DND-41 (cell line): ENCODE data around the gene YPEL3.

ENCODE experiments used
- ATAC-seq: fragments of 200-7000 bp; cut with Tn5 transposase; 3 replicates; pipeline ENCODE4 v1.9.1; 2021; ENCODE audit warnings: low read depth; ENCODE audit not compliant: insufficient read depth
- DNase-seq: peaks from one replicate; pipeline ENCODE4 v3.0.0-alpha.2; 2020
- H2AFZ ChIP-seq: 2 replicates; pipeline ENCODE4 v1.6.0; 2012; ENCODE audit warnings: low read depth, low read length
- H3K27ac ChIP-seq: 2 replicates; pipeline ENCODE4 v1.5.1; 2012; ENCODE audit warnings: low read length, inconsistent platforms
- H3K27me3 ChIP-seq: fragments of 200-600 bp; sonication (generic); 2 replicates; pipeline ENCODE4 v1.6.0; 2012; ENCODE audit warnings: low read length, mild to moderate bottlenecking, inconsistent platforms; ENCODE audit not compliant: insufficient read depth, poor library complexity
- H3K36me3 ChIP-seq: 2 replicates; pipeline ENCODE4 v1.5.1; 2012; ENCODE audit warnings: low read length, inconsistent platforms; ENCODE audit not compliant: insufficient read depth
- H3K4me1 ChIP-seq: 2 replicates; pipeline ENCODE4 v1.5.1; 2012; ENCODE audit warnings: mild to moderate bottlenecking, low read length; ENCODE audit not compliant: insufficient read depth
- H3K4me2 ChIP-seq: 2 replicates; pipeline ENCODE4 v1.6.0; 2012; ENCODE audit warnings: mild to moderate bottlenecking, moderate library complexity, low read length, inconsistent platforms; ENCODE audit not compliant: insufficient read depth
- H3K4me3 ChIP-seq, 2 experiments: fragments of 200-600 bp in 1 of 2; shearing (Covaris generic) in 1 of 2; 2 replicates each; pipeline ENCODE4 v1.5.1; 2012 to 2016; ENCODE audit warnings: inconsistent platforms in 2 of 2, low read length in 2 of 2, mild to moderate bottlenecking in 2 of 2, low read depth in 1 of 2, moderate library complexity in 1 of 2
- H3K79me2 ChIP-seq: 2 replicates; pipeline ENCODE4 v1.6.0; 2012; ENCODE audit warnings: low read length, inconsistent platforms; ENCODE audit not compliant: insufficient read depth
- H3K9ac ChIP-seq: 2 replicates; pipeline ENCODE4 v1.6.0; 2012; ENCODE audit warnings: low read depth, mild to moderate bottlenecking, inconsistent platforms, low read length, moderate library complexity
- H3K9me3 ChIP-seq: 2 replicates; pipeline ENCODE4 v1.5.1; 2012; ENCODE audit warnings: low read length, moderate library complexity, mild to moderate bottlenecking, inconsistent platforms; ENCODE audit not compliant: insufficient read depth, severe bottlenecking
- H4K20me1 ChIP-seq: 2 replicates; pipeline ENCODE4 v1.6.0; 2012; ENCODE audit warnings: low read length; ENCODE audit not compliant: insufficient read depth
- CTCF ChIP-seq: IDR thresholded peaks from 2 replicates; pipeline ENCODE4 v1.5.1; 2012; ENCODE audit warnings: borderline replicate concordance, low read length, moderate library complexity, mild to moderate bottlenecking; ENCODE audit not compliant: poor library complexity, severe bottlenecking; ENCODE audit errors: extremely low read depth
- EZH2 ChIP-seq: IDR thresholded peaks from 3 replicates; pipeline ENCODE4 v1.6.1; 2012; ENCODE audit warnings: borderline replicate concordance, low read depth, mild to moderate bottlenecking, moderate library complexity, low read length, inconsistent platforms; ENCODE audit not compliant: severe bottlenecking

The YPEL3 gene

DNA sequence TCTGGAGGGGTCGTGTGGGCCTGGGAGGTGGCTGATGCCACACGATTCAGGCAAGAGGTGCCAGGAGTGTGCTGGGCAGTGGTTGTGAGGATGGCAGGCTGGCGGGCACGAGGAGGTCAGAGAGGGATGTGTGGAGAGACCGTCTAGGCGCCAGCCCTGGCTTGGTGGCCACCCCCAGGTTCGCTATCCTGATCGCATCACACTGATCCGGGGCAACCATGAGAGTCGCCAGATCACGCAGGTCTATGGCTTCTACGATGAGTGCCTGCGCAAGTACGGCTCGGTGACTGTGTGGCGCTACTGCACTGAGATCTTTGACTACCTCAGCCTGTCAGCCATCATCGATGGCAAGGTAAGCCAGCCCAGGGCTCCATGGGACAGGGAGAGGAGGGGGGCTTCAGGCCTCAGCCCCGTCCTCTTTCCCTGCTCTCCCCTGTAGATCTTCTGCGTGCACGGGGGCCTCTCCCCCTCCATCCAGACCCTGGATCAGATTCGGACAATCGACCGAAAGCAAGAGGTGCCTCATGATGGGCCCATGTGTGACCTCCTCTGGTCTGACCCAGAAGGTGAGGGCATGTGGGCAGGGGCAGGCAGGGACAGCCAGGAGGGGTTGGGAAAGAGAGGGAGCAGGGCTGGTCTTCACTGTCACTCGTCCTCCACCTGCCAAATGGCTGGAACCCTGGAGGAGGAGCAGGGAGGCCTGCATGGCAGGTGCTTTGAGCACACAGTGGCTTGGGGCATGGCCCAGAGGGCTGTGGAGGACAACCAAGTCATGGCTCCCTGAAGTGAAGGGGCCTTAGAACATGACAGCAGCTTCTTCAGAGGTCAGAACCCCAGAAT, 12.6 kb downstream of the YPEL3 start:
- H4K20me1 ChIP-seq, result peaks cover 31% of the 10 kb centered on the region

GRCh38 chr16:30082545-30083090, 13.4 kb downstream of the YPEL3 start:
- Histone ChIP-seq H3K4me1 (peaks cover 10% of the 10 kb centered on the region), H2AFZ (no peak overlapping the region), H4K20me1 (peaks cover 39% of the 10 kb centered on the region), H3K27ac (no peak overlapping the region), H3K4me2 (no peak overlapping the region), H3K9me3 (no peaks in the 10 kb centered on the region), H3K79me2 (peaks cover 33% of the 10 kb centered on the region), H3K9ac (no peak overlapping the region), H3K36me3 (peaks cover 74% of the 10 kb centered on the region), H3K27me3 (no peaks in the 10 kb centered on the region), H3K4me3 (no peak overlapping the region)
- ATAC-seq (no peak), DNase-seq (no peak)
- no peak for TF ChIP-seq EZH2
- peak; percentile 41 for TF ChIP-seq CTCF

More for the DNA sequence above, 12.6 kb downstream of the YPEL3 start:
- H3K36me3 ChIP-seq, result peaks cover 66% of the 10 kb centered on the region
- H3K4me3 ChIP-seq, result no peak overlapping the region
- no peak overlapping the region for H3K9ac ChIP-seq
- H3K4me2 ChIP-seq, result no peak overlapping the region
- H3K4me1 ChIP-seq, result peaks cover 1% of the 10 kb centered on the region; the same call in 1 of the 2 replicates
- ATAC-seq, result no peak
- H3K9me3 ChIP-seq, result no peaks in the 10 kb centered on the region
- H3K27ac ChIP-seq, result no peak overlapping the region
- no peak overlapping the region for H2AFZ ChIP-seq
- no peak for TF ChIP-seq CTCF
- H3K27me3 ChIP-seq, result no peaks in the 10 kb centered on the region
- no peak for DNase-seq
- peaks cover 25% of the 10 kb centered on the region for H3K79me2 ChIP-seq

DNA sequence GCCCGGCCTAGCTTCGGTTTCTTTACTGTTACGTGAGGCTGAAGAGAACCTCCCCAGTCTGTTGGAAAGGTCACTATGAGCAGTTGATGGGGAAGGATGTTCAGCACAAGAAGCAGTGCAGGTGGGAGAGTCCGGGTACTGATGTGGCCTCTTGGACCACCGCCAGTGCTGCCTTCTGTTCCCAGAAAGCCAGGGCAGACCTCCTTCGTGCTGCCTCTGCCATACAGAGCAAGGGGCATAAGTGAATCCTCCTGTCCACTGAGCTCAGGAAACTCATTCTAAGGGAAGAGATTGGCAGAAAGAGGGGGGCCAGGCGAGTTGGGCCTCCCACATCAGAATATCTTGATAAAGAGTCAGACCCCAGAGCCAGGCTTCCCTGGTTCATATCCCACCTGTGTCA, 16.5 kb downstream of the YPEL3 start:
- H3K4me3 ChIP-seq, result no peak overlapping the region
- TF ChIP-seq CTCF (no peak), EZH2 (no peak)
- H3K9me3 ChIP-seq, result no peaks in the 10 kb centered on the region
- H3K27me3 ChIP-seq, result no peaks in the 10 kb centered on the region
- peaks cover 32% of the 10 kb centered on the region for H3K4me1 ChIP-seq
- no peak overlapping the region for H2AFZ ChIP-seq
- peaks cover 52% of the 10 kb centered on the region for H4K20me1 ChIP-seq
- no peak overlapping the region for H3K27ac ChIP-seq
- DNase-seq (no peak), ATAC-seq (no peak)
- H3K79me2 ChIP-seq, result peaks cover 57% of the 10 kb centered on the region
- no peak overlapping the region for H3K4me2 ChIP-seq
- peaks cover 74% of the 10 kb centered on the region for H3K36me3 ChIP-seq
- no peak overlapping the region for H3K9ac ChIP-seq
